Kidney (tissue), 14 donors: ENCODE measurements around the gene GNGT1. TPM values are rescaled to one million over a fixed set of nuclear protein-coding genes. Genes with fewer than 3 reads are reported as not detected.

Source experiments
- DNase-seq, 5 donors: peaks; one replicate each; pipeline ENCODE4 v3.0.0-alpha.2; 2013 to 2020
- FAIRE-seq: peaks from 2 replicates; lab custom pipeline; 2012; peaks lifted over from hg19 to GRCh38; lab: Jason Lieb, UNC
- H3K27ac ChIP-seq, 2 donors: one replicate each; pipeline ENCODE4 v1.7.0; 2013; ENCODE audit warnings: low read depth in 2 of 2, low read length in 2 of 2, inconsistent platforms in 1 of 2
- H3K27me3 ChIP-seq: one replicate; pipeline ENCODE4 v1.7.1; 2013; ENCODE audit warnings: low read length, inconsistent platforms; ENCODE audit not compliant: control insufficient read depth, insufficient read depth
- H3K36me3 ChIP-seq, 3 donors: one replicate each; pipeline versions ENCODE4 v1.7.0 to v1.7.1; 2013; ENCODE audit warnings: low read length in 3 of 3, control low read depth in 1 of 3, inconsistent platforms in 1 of 3; ENCODE audit not compliant: insufficient read depth in 3 of 3, control insufficient read depth in 2 of 3
- H3K4me1 ChIP-seq, 3 donors: one replicate each; pipeline versions ENCODE4 v1.7.0 to v1.7.1; 2013; ENCODE audit warnings: low read length in 3 of 3, inconsistent platforms in 1 of 3, low read depth in 1 of 3; ENCODE audit not compliant: control insufficient read depth in 2 of 3, insufficient read depth in 2 of 3
- H3K4me3 ChIP-seq, 3 donors: one replicate each; pipeline versions ENCODE4 v1.7.0 to v1.8.1; 2013; ENCODE audit warnings: low read length in 3 of 3, control low read depth in 1 of 3, inconsistent platforms in 1 of 3
- H3K9ac ChIP-seq, 3 donors: one replicate each; pipeline versions ENCODE4 v1.7.0 to v1.7.1; 2013; ENCODE audit warnings: low read length in 3 of 3, control low read depth in 1 of 3, inconsistent platforms in 1 of 3
- H3K9me3 ChIP-seq, 3 donors: one replicate each; pipeline versions ENCODE4 v1.7.0 to v1.7.1; 2013; ENCODE audit warnings: low read length in 3 of 3, control low read depth in 1 of 3, inconsistent platforms in 1 of 3; ENCODE audit not compliant: control insufficient read depth in 2 of 3, insufficient read depth in 1 of 3
- CTCF ChIP-seq: IDR thresholded peaks from 3 replicates; pipeline ENCODE4 v1.5.1; 2012; ENCODE audit warnings: mild to moderate bottlenecking, moderate library complexity, borderline replicate concordance; ENCODE audit not compliant: insufficient read depth; ENCODE audit errors: extremely low read depth
- intact Hi-C: fragments of 100-400 bp; cut with DNase I; formaldehyde crosslinking; loops from one replicate; pipeline ENCODE4 v1.11.1; 2022
- polyA plus RNA-seq: library from polyadenylated mRNA; stranded (reverse); fragments of 350-450 nt; fragmentation: Illumina TruSeq; extraction: RNeasy Lipid Tissue Mini Kit (QIAGEN cat#74804); gene quantifications from one replicate; pipeline ENCODE4 v1.2.3, GENCODE V29; 2014; ENCODE audit warnings: low read depth, low replicate concordance; ENCODE audit not compliant: insufficient read depth
- total RNA-seq: library from RNA; stranded (reverse); fragmentation: NEBNext Ultra II Directional; extraction: Animal tissue kit (Norgen Biotek cat#: 25700); gene quantifications from one replicate; pipeline ENCODE4 v1.2.1, GENCODE V29; 2021
- donor health status: control.
- donor health status: control.
- donor health status: control.
- donor health status: control.
- donor health status: control.
- donor health status: DM: yes; HTN: yes; CAD: no.
- donor health status: Normal renal cell carcinoma (clear cell type).

GNGT1 gene
- total and polyA plus RNA-seq, 2 donors from 2014 or later, result 0.35 TPM; not detected in 1

GRCh38 chr7:93958651-93959050 is 52.3 kb downstream of the GNGT1 start:
- intact Hi-C loops, result no loop called here
- Histone ChIP-seq H3K9ac (no peak overlapping the region), H3K36me3 (no peaks in the 10 kb centered on the region), H3K4me1 (no peaks in the 10 kb centered on the region), H3K27me3 (no peaks in the 10 kb centered on the region), H3K9me3 (no peaks in the 10 kb centered on the region), H3K27ac (no peak overlapping the region), H3K4me3 (no peak overlapping the region)
- FAIRE-seq, result no peak
- no peak for DNase-seq
- no peak for TF ChIP-seq CTCF

Other genes with a start within 250 kb of the GNGT1 start
- gene TFPI2, start 15.8 kb upstream of the GNGT1 start, total RNA-seq, result 42.5 TPM
- gene TFPI2, start 15.8 kb upstream of the GNGT1 start, polyA plus RNA-seq, result 7.8 TPM
- gene GNG11, start 15.2 kb downstream of the GNGT1 start, total RNA-seq, result 23.1 TPM
- gene GNG11, start 15.2 kb downstream of the GNGT1 start, polyA plus RNA-seq, result 45.0 TPM
- 25.8 TPM for gene BET1, start 97.8 kb downstream of the GNGT1 start, total RNA-seq
- 32.2 TPM for gene BET1, start 97.8 kb downstream of the GNGT1 start, polyA plus RNA-seq